ENCODE data around the gene AKR1B1.

GRCh38 chr7:134477954-134478353 is 19.1 kb upstream of the AKR1B1 start:
- TF ChIP-seq CTCF (IDR thresholded peaks at IDR 0.05) (no peak), POLR2A (IDR thresholded peaks at IDR 0.05) (no peak), EP300 (IDR thresholded peaks at IDR 0.05) (no peak)
